CD14-positive monocyte (primary cell): ENCODE results near the gene ALDOC. TPM values are rescaled to one million over a fixed set of nuclear protein-coding genes. Genes with fewer than 3 reads are reported as not detected.

Source experiments
- DNase-seq, 3 donors: peaks; one replicate each; pipeline ENCODE4 v3.0.0-alpha.2; 2011 to 2022
- H2AFZ ChIP-seq: 2 replicates; pipeline ENCODE4 v1.6.0; 2012; ENCODE audit warnings: mild to moderate bottlenecking, low read depth, low read length, inconsistent platforms; ENCODE audit not compliant: insufficient read depth, poor library complexity, severe bottlenecking
- H3K27ac ChIP-seq, 2 donors: 1 replicate in 1 of 2; 2 replicates in 1 of 2; pipeline ENCODE4 v1.5.1; 2012 to 2013; ENCODE audit warnings: low read length in 2 of 2, control low read depth in 1 of 2, inconsistent platforms in 1 of 2, low read depth in 1 of 2, mild to moderate bottlenecking in 1 of 2
- H3K27me3 ChIP-seq, 2 donors: one replicate each; pipeline versions ENCODE4 v1.6.0 to v1.6.1; 2011 to 2013; ENCODE audit warnings: low read length in 2 of 2; ENCODE audit not compliant: control insufficient read depth in 2 of 2, insufficient read depth in 2 of 2
- H3K36me3 ChIP-seq, 2 donors: replicated peaks in 1 of 2; 1 replicate in 1 of 2; 2 replicates in 1 of 2; pipeline versions ENCODE4 v1.5.1 to v1.6.1; 2012 to 2013; ENCODE audit warnings: low read length in 2 of 2, control low read depth in 1 of 2, inconsistent platforms in 1 of 2, mild to moderate bottlenecking in 1 of 2; ENCODE audit not compliant: insufficient read depth in 2 of 2, control insufficient read depth in 1 of 2
- H3K4me1 ChIP-seq, 2 donors: 1 replicate in 1 of 2; 2 replicates in 1 of 2; pipeline versions ENCODE4 v1.5.1 to v1.6.1; 2012 to 2013; ENCODE audit warnings: low read length in 2 of 2, control low read depth in 1 of 2, inconsistent platforms in 1 of 2, mild to moderate bottlenecking in 1 of 2, moderate library complexity in 1 of 2; ENCODE audit not compliant: insufficient read depth in 2 of 2, control insufficient read depth in 1 of 2
- H3K4me2 ChIP-seq: replicated peaks from 2 replicates; pipeline ENCODE3; 2012; ENCODE audit warnings: low read length, moderate library complexity, mild to moderate bottlenecking; ENCODE audit not compliant: poor library complexity, severe bottlenecking; ENCODE audit errors: extremely low read depth
- H3K4me3 ChIP-seq, 3 experiments: fragments of 200-600 bp in 1 of 3; sonication (generic) in 1 of 3; replicated peaks in 1 of 3; 1 replicate in 2 of 3; 2 replicates in 1 of 3; pipeline ENCODE4 v1.5.1; 2011 to 2013; ENCODE audit warnings: low read length in 3 of 3, mild to moderate bottlenecking in 3 of 3, control low read depth in 2 of 3, low read depth in 2 of 3, inconsistent platforms in 1 of 3, moderate library complexity in 1 of 3
- H3K79me2 ChIP-seq: 2 replicates; pipeline ENCODE4 v1.6.0; 2012; ENCODE audit warnings: mild to moderate bottlenecking, control low read depth, inconsistent platforms, low read length, moderate library complexity; ENCODE audit not compliant: insufficient read depth
- H3K9ac ChIP-seq: 2 replicates; pipeline ENCODE4 v1.6.0; 2017; ENCODE audit warnings: low read length, mild to moderate bottlenecking; ENCODE audit not compliant: insufficient read depth, poor library complexity, severe bottlenecking
- H3K9me3 ChIP-seq, 2 donors: replicated peaks in 1 of 2; 1 replicate in 1 of 2; 2 replicates in 1 of 2; pipeline versions ENCODE4 v1.5.1 to v1.6.1; 2012 to 2013; ENCODE audit warnings: low read length in 2 of 2, control low read depth in 1 of 2; ENCODE audit not compliant: control insufficient read depth in 1 of 2, insufficient read depth in 1 of 2
- H4K20me1 ChIP-seq: 2 replicates; pipeline ENCODE4 v1.6.0; 2012; ENCODE audit warnings: mild to moderate bottlenecking, low read length, control low read depth, moderate library complexity; ENCODE audit not compliant: insufficient read depth
- H3K27ac Mint-ChIP-seq, 7 donors: one replicate each; pipeline ENCODE4 v1.8.0; 2020; ENCODE audit warnings: mild to moderate bottlenecking in 7 of 7, mixed read lengths in 7 of 7, moderate library complexity in 6 of 7, inconsistent platforms in 2 of 7
- H3K27me3 Mint-ChIP-seq, 3 donors: one replicate each; pipeline ENCODE4 v1.8.0; 2021 to 2022; ENCODE audit warnings: low read depth in 3 of 3, mild to moderate bottlenecking in 3 of 3, mixed read lengths in 3 of 3, moderate library complexity in 3 of 3, inconsistent platforms in 1 of 3
- H3K36me3 Mint-ChIP-seq, 2 donors: one replicate each; pipeline ENCODE4 v1.8.0; 2020; ENCODE audit warnings: mixed read lengths in 2 of 2, inconsistent platforms in 1 of 2, mild to moderate bottlenecking in 1 of 2
- H3K4me1 Mint-ChIP-seq: one replicate; pipeline ENCODE4 v1.8.0; 2020; ENCODE audit warnings: mild to moderate bottlenecking, mixed read lengths
- H3K4me3 Mint-ChIP-seq, 2 donors: one replicate each; pipeline ENCODE4 v1.8.0; 2020; ENCODE audit warnings: mild to moderate bottlenecking in 2 of 2, mixed read lengths in 2 of 2, moderate library complexity in 1 of 2
- H3K9me3 Mint-ChIP-seq, 7 donors: one replicate each; pipeline ENCODE4 v1.8.0; 2020 to 2022; ENCODE audit warnings: mixed read lengths in 7 of 7, mild to moderate bottlenecking in 6 of 7, moderate library complexity in 6 of 7, inconsistent platforms in 2 of 7
- CTCF ChIP-seq: fragments of 200-600 bp; IDR thresholded peaks from one replicate; pipeline ENCODE4 v1.8.0; 2022; ENCODE audit warnings: antibody characterized with exemption, mild to moderate bottlenecking
- WGBS: methylation state at CpG from one replicate; pipeline ENCODE4 v1.1.5; 2013; ENCODE audit warnings: missing lambda C conversion rate; ENCODE audit not compliant: insufficient coverage; 5-methylcytosine and 5-hydroxymethylcytosine counted together
- intact Hi-C, 2 donors: fragments of 100-400 bp; cut with micrococcal nuclease; formaldehyde crosslinking; loops; one replicate each; pipeline versions ENCODE4 v1.15.0 to v1.15.1; 2023
- polyA plus RNA-seq, 3 donors: library from polyadenylated mRNA; depleted of rRNA in 1 of 3; unstranded in 2 of 3; stranded (reverse) in 1 of 3; fragments of 300-500 nt in 2 of 3; fragments of >200 nt in 1 of 3; fragmentation: Illumina TruSeq in 2 of 3; gene quantifications; 1 replicate in 2 of 3; 2 replicates in 1 of 3; pipeline ENCODE4 v1.2.3, GENCODE V29; 2012 to 2021

The ALDOC gene
- polyA plus RNA-seq, 3 donors, result 7.1 to 10.6 (median 9.8) TPM

- no peak for DNase-seq
- no peaks in the 10 kb centered on the region for H3K9me3 Mint-ChIP-seq
- peak overlapping the region; percentile 86 to 94 (median 93) for H3K27ac Mint-ChIP-seq
- H4K20me1 ChIP-seq, result peaks cover 38% of the 10 kb centered on the region
- WGBS, result 96% methylated on average over 3 of the region's 6 CpGs
- no peaks in the 10 kb centered on the region for H3K27me3 ChIP-seq
- TF ChIP-seq CTCF, result peak; percentile 68
- intact Hi-C loops, result no loop called here
- no peaks in the 10 kb centered on the region for H3K9me3 ChIP-seq
- H3K27ac ChIP-seq, result peak overlapping the region; percentile 86 to 88
- H3K4me1 ChIP-seq, result peaks cover 57 to 62% of the 10 kb centered on the region in 2 donors
- H3K36me3 Mint-ChIP-seq, result peaks cover 27 to 41% of the 10 kb centered on the region in 2 donors
- no peak overlapping the region for H2AFZ ChIP-seq
- H3K4me2 ChIP-seq, result peak overlapping the region; percentile 73
- peaks cover 54% of the 10 kb centered on the region for H3K4me1 Mint-ChIP-seq
- peaks cover 0 to 5% (median 2%) of the 10 kb centered on the region in 3 donors for H3K27me3 Mint-ChIP-seq
- H3K4me3 Mint-ChIP-seq, result peak overlapping the region; percentile 70 to 78
- H3K9ac ChIP-seq, result no peak overlapping the region
- peaks cover 12 to 22% of the 10 kb centered on the region in 2 donors for H3K36me3 ChIP-seq
- peaks cover 29% of the 10 kb centered on the region for H3K79me2 ChIP-seq
- peak overlapping the region in 1 of 3 experiments; percentile 83 for H3K4me3 ChIP-seq
Measured at GRCh38 chr17:28548417-28549130, 28.1 kb downstream of the ALDOC start.

- peak overlapping the region; percentile 86 to 97 (median 94) for H3K27ac Mint-ChIP-seq
Measured at GRCh38 chr17:28547623-28548416, 28.9 kb downstream of the ALDOC start.

More at GRCh38 chr17:28547623-28548416, 28.9 kb downstream of the ALDOC start:
- Mint-ChIP-seq H3K36me3 (peaks cover 20 to 33% of the 10 kb centered on the region in 2 donors), H3K27me3 (peaks cover 0 to 8% (median 2%) of the 10 kb centered on the region in 3 donors), H3K4me3 (peak overlapping the region; percentile 70 to 78), H3K4me1 (peaks cover 52% of the 10 kb centered on the region), H3K9me3 (no peaks in the 10 kb centered on the region)
- peak overlapping the region; percentile 52 for H3K9ac ChIP-seq
- no peaks in the 10 kb centered on the region for H3K9me3 ChIP-seq
- peak; percentile 83 to 87 (median 86) for DNase-seq
- peak; percentile 99 for TF ChIP-seq CTCF
- H3K4me3 ChIP-seq, result peak overlapping the region in 2 of 3 experiments; percentile 15 to 61
- intact Hi-C loops, result no loop called here
- peaks cover 29% of the 10 kb centered on the region for H3K79me2 ChIP-seq
- H2AFZ ChIP-seq, result peak overlapping the region; percentile 74
- peak overlapping the region; percentile 86 to 88 for H3K27ac ChIP-seq
- peaks cover 56 to 59% of the 10 kb centered on the region in 2 donors for H3K4me1 ChIP-seq
- peaks cover 8 to 16% of the 10 kb centered on the region in 2 donors for H3K36me3 ChIP-seq
- peaks cover 38% of the 10 kb centered on the region for H4K20me1 ChIP-seq
- no peaks in the 10 kb centered on the region for H3K27me3 ChIP-seq
- WGBS, result 10% methylated on average over 15 of the region's 26 CpGs
- H3K4me2 ChIP-seq, result peak overlapping the region; percentile 73
